Hepatocyte (in vitro differentiated cells): ENCODE measurements around the gene SCGB1C2. TPM values are rescaled to one million over a fixed set of nuclear protein-coding genes. Genes with fewer than 3 reads are reported as not detected.
"Not testable (repeated sequence)": the region's sequence is repeated elsewhere in the genome, so short reads cannot be mapped to it uniquely, and the experiment has no call there.

Experiments
- DNase-seq: peaks from one replicate; pipeline ENCODE4 v3.0.0-alpha.2; 2016; ENCODE audit warnings: low spot score
- H2AFZ ChIP-seq: fragments of 200-600 bp; sonication (generic); 2 replicates; pipeline ENCODE4 v1.6.0; 2016; ENCODE audit warnings: antibody characterized with exemption, mild to moderate bottlenecking
- H3K27ac ChIP-seq: fragments of 200-600 bp; sonication (generic); 2 replicates; pipeline ENCODE4 v1.5.1; 2016; ENCODE audit warnings: mild to moderate bottlenecking
- H3K27me3 ChIP-seq: fragments of 200-600 bp; sonication (generic); 2 replicates; pipeline ENCODE4 v1.6.1; 2016
- H3K36me3 ChIP-seq: fragments of 200-600 bp; sonication (generic); replicated peaks from 2 replicates; pipeline ENCODE4 v1.5.1; 2016; ENCODE audit warnings: low read depth; ENCODE audit not compliant: insufficient read depth
- H3K4me1 ChIP-seq: fragments of 200-600 bp; sonication (generic); 2 replicates; pipeline ENCODE4 v1.5.1; 2016; ENCODE audit warnings: mild to moderate bottlenecking, moderate library complexity; ENCODE audit not compliant: insufficient read depth
- H3K4me2 ChIP-seq: fragments of 200-600 bp; sonication (generic); 2 replicates; pipeline ENCODE4 v1.6.0; 2016
- H3K4me3 ChIP-seq: fragments of 200-600 bp; sonication (generic); 2 replicates; pipeline ENCODE4 v1.5.1; 2016; ENCODE audit warnings: mild to moderate bottlenecking
- H3K79me2 ChIP-seq: fragments of 200-600 bp; sonication (generic); 2 replicates; pipeline ENCODE4 v1.6.0; 2017; ENCODE audit warnings: mild to moderate bottlenecking
- H3K9me2 ChIP-seq: fragments of 200-600 bp; sonication (generic); replicated peaks from 2 replicates; pipeline ENCODE4 v1.6.0; 2017; ENCODE audit warnings: mild to moderate bottlenecking; ENCODE audit not compliant: insufficient read depth
- H3K9me3 ChIP-seq: fragments of 200-600 bp; sonication (generic); 2 replicates; pipeline ENCODE4 v1.5.1; 2016; ENCODE audit warnings: low read depth, mild to moderate bottlenecking
- H4K20me1 ChIP-seq: fragments of 200-600 bp; sonication (generic); 2 replicates; pipeline ENCODE4 v1.6.0; 2016; ENCODE audit warnings: mild to moderate bottlenecking; ENCODE audit not compliant: insufficient read depth, poor library complexity, severe bottlenecking
- CTCF ChIP-seq: fragments of 200-600 bp; sonication (generic); IDR thresholded peaks from 2 replicates; pipeline ENCODE4 v1.5.1; 2016; ENCODE audit warnings: antibody characterized with exemption, mild to moderate bottlenecking; ENCODE audit not compliant: poor library complexity
- EZH2 ChIP-seq: fragments of 200-600 bp; sonication (generic); IDR thresholded peaks from 2 replicates; pipeline ENCODE4 v1.6.1; 2016; ENCODE audit warnings: antibody characterized with exemption, mild to moderate bottlenecking, borderline replicate concordance
- EZH2phosphoT487 ChIP-seq: fragments of 200-600 bp; sonication (generic); IDR thresholded peaks from one replicate; pipeline ENCODE4 v1.6.1; 2018; ENCODE audit warnings: antibody characterized with exemption, mild to moderate bottlenecking, low read depth, moderate library complexity; ENCODE audit not compliant: unreplicated experiment, severe bottlenecking
- WGBS: methylation state at CpG from one replicate; pipeline ENCODE4 v1.1.6; 2016; ENCODE audit warnings: low lambda C conversion rate; ENCODE audit errors: missing lambda C conversion rate; 5-methylcytosine and 5-hydroxymethylcytosine counted together
- polyA plus RNA-seq: library from polyadenylated mRNA; unstranded; fragments of >200 nt; fragmentation: Nextera tagmentation; extraction: Ambion mirVana; gene quantifications from 2 replicates; pipeline ENCODE4 v1.2.1, GENCODE V29; 2016
- total RNA-seq: library from RNA; depleted of rRNA; stranded (reverse); fragments of >200 nt; gene quantifications from 2 replicates; pipeline ENCODE4 v1.2.3, GENCODE V29; 2014

The SCGB1C2 gene
- total and polyA plus RNA-seq, 2 experiments from 2014 or later: not detected

- 27% methylated on average over 3 of the region's 4 CpGs for WGBS
- not testable (repeated sequence) for H2AFZ ChIP-seq, H4K20me1 ChIP-seq, H3K36me3 ChIP-seq, H3K4me3 ChIP-seq, H3K4me1 ChIP-seq, H3K9me2 ChIP-seq, H3K27ac ChIP-seq, H3K4me2 ChIP-seq, H3K9me3 ChIP-seq, H3K79me2 ChIP-seq, DNase-seq, H3K27me3 ChIP-seq
- peak; percentile 61 for TF ChIP-seq CTCF
These were observed 838 bp upstream of the SCGB1C2 start for GRCh38 chr17:136531-136930.

GRCh38 chr17:139401-140205 is 2.2 kb downstream of the SCGB1C2 start:
- H3K4me1 ChIP-seq, DNase-seq, H3K9me3 ChIP-seq, H3K9me2 ChIP-seq, H3K27me3 ChIP-seq, H2AFZ ChIP-seq, H3K4me3 ChIP-seq, H3K27ac ChIP-seq, H3K36me3 ChIP-seq, H4K20me1 ChIP-seq, H3K4me2 ChIP-seq, H3K79me2 ChIP-seq: not testable (repeated sequence)
- WGBS: 87% methylated on average over 17 of the region's 22 CpGs

GRCh38 chr17:142102-142661 is 4.8 kb downstream of the SCGB1C2 start:
- Histone ChIP-seq H3K27me3 (no peaks in the 10 kb centered on the region), H3K4me1 (no peaks in the 10 kb centered on the region), H3K9me2 (no peaks in the 10 kb centered on the region), H2AFZ (no peak overlapping the region), H3K27ac (no peak overlapping the region), H3K9me3 (no peaks in the 10 kb centered on the region), H4K20me1 (no peaks in the 10 kb centered on the region), H3K36me3 (no peaks in the 10 kb centered on the region), H3K4me3 (no peak overlapping the region), H3K4me2 (no peak overlapping the region), H3K79me2 (no peaks in the 10 kb centered on the region)
- no peak for DNase-seq
- TF ChIP-seq CTCF: no peak
- no peak for TF ChIP-seq EZH2phosphoT487
- no peak for TF ChIP-seq EZH2
- WGBS: 95% methylated on average over 23 of the region's 23 CpGs

- Histone ChIP-seq H3K4me2 (peak overlapping the region; percentile 52), H2AFZ (peak overlapping the region; percentile 11)
- 83% methylated on average over 19 of the region's 23 CpGs for WGBS
These were observed 5.8 kb downstream of the SCGB1C2 start for GRCh38 chr17:142876-143784.

More at GRCh38 chr17:142876-143784, 5.8 kb downstream of the SCGB1C2 start:
- no peaks in the 10 kb centered on the region for H3K4me1 ChIP-seq
- H3K27me3 ChIP-seq: no peaks in the 10 kb centered on the region
- H3K27ac ChIP-seq: no peak overlapping the region
- DNase-seq: no peak
- no peak overlapping the region for H3K4me3 ChIP-seq
- no peak for TF ChIP-seq CTCF
- no peak for TF ChIP-seq EZH2phosphoT487
- no peak for TF ChIP-seq EZH2
- no peaks in the 10 kb centered on the region for H3K36me3 ChIP-seq
- no peaks in the 10 kb centered on the region for H3K9me2 ChIP-seq
- no peaks in the 10 kb centered on the region for H3K79me2 ChIP-seq
- no peaks in the 10 kb centered on the region for H3K9me3 ChIP-seq
- no peaks in the 10 kb centered on the region for H4K20me1 ChIP-seq
